Limb (tissue), 2 donors: Measurements from ENCODE around the gene BRAT1.

Experiments used
- DNase-seq, 2 donors: peaks; one replicate each; pipeline ENCODE4 v3.0.0-alpha.2; 2016; ENCODE audit errors: extremely low spot score in 2 of 2

BRAT1 gene

DNA sequence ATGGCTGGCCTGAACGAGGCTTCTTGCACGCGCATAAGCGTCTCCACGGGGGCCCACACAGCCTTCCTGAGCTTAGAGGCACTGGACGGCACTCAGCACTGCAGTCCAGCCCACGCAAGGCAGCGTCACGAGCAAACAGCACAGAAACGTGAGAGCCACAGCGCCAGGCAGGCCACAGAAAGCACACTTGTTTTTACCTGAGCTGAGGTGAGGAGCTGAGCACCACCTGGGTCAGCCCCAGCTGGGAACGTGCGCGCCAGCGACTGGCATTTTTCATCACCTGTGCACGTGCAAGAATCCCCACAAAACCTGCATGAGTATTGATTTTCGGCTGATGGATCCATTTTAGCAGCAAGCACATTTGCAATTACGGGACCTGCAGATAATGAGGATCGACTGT lies 30.1 kb upstream of the BRAT1 start:
- DNase-seq, result no peak

DNA sequence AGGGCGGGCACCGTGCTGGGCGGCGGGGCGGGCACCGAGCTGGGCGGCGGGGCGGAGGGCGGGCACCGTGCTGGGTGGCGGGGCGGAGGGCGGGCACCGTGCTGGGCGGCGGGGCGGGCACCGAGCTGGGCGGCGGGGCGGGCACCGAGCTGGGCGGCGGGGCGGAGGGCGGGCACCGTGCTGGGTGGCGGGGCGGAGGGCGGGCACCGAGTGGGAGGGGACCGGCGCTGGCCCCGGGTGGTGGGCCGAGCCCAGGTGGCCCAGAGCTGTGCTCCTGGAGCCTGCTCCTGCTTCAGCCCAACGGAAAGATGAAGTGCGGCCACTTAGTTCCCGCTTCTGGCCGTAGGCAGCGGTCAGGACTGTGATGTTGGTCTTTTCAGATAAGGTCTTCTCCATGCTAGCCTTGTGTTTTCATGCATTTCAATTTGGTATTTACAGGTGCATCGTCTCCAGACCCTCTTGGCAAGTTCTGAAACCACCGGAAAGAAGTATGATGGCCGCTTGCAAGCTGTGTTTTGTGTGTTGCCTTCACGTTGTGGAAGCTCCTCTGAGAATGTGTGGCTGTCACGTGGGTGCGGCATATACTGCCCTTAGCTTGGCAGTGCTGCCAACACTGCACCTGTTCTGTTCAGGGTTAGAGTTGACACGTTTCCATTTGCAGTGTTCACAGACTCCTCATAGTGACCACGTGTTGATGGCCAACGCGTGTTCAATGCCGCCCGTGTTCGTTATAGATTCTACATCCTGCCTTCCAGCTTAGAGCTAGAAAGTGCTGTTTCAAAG lies 28.7 kb upstream of the BRAT1 start:
- DNase-seq, result no peak

DNA sequence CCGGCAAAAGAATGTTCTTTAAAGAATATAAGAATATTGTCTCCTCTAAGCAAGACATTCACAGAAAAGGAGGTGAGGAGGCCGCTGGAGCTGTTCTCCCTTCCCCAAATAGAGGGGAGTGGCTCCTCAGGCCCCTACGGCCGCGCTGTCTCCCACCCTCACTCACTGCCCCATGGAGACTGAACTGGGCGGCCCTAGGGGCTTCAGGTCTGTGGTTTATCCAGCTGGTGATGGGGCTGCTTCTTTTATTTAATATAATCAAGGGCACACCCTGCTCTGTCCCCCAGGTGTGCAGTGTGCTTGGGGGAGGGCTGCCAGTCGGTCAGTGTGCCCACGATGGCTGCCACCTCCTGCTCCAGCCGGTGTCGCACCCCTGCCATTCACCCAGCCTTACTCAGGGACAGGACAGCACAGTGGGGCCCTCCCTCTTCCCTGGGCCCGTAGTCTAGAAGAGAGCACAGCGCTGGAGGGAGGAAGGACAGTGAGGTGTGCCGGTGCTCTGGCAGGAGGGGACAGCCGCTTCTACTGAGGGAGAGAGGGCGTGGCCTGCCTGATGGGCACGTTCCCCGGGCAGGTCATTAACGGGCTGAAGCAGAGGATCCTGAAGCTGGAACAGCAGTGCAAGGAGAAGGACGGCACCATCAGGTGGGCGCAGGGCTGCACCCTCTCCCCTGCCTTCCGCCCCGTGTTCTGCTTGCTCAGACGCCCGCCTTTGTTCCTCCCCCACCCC lies 26.8 kb upstream of the BRAT1 start:
- no peak for DNase-seq

DNA sequence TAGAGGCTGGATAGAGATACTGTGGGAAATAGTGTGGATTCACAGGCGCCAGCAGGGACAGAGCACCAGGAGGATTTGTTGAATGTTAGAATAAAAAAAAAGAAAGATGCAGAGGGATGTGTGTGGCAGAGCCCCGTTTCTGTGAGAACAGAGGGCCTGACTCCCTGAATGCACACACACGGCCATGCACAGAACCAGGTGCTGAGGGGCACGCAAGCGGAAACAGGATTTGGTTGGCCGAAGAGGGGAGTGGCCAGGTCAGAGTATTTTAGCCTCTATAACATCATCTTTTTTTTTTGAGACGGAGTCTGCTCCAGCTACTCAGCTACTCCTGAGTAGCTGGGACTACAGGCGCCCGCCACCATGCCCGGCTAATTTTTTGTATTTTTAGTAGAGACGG lies 25.3 kb upstream of the BRAT1 start:
- no peak for DNase-seq

DNA sequence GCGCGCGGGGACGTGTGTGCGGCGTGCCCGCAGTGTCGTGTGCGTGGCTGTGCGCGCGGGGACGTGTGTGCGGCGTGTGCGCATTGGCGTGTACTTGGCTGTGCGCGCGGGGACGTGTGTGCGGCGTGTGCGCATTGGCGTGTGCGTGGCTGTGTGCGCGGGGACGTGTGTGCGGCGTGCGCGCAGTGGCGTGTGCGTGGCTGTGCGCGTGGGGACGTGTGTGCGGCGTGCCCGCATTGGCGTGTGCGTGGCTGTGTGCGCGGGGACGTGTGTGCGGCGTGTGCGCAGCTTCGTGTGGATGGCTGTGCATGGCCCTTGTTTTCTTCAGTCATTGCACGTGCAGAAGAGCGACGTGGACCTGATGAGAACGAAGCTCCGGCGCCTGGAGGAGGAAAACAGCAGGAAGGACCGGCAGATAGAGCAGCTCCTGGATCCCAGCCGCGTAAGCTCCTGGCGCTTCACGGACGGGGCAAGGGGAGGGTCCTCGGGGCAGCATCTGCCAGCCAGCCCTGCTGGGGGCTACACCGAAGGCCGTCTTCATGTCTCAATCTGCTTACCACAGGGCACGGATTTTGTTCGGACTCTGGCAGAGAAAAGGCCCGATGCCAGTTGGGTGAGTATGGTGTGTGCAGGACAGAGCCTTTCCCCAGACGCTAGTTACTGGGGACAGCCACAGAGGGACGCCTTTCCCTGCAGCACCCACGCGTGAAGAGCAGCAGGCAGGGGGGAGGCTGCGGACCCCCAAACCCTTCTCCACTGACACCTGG lies 22.8 kb upstream of the BRAT1 start:
- DNase-seq, result no peak

DNA sequence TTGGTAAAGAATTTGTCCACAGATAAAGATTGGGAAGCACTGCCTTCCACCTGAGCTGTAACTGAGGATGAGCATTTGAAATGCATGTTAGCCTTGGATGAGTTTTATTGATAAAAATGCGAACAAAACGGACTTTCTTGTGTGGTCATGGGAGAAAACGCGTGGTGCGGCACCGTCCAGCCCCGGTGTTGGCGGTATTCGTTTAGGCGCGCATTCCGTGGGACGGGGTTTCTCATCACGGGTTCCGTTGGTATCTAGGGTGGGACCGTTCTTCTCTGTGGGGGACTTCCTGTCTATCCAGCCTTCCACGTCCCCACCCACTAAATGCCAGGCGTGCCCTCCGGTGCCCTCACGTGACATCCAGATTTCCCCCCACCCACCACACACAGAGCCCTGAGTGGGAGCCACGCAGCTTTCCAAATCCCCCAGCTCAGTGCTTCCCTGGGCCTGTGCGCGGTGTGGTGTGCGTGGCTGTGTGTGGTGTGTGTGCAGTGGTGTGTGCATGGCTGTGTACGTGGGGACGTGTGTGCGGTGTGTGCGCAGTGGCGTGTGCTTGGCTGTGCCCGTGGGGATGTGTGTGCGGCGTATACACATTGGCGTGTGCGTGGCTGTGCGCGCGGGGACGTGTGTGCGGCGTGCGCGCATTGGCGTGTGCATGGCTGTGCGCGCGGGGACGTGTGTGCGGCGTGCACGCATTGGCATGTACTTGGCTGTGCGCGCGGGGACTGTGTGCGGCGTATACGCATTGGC lies 21.6 kb upstream of the BRAT1 start:
- DNase-seq, result no peak

DNA sequence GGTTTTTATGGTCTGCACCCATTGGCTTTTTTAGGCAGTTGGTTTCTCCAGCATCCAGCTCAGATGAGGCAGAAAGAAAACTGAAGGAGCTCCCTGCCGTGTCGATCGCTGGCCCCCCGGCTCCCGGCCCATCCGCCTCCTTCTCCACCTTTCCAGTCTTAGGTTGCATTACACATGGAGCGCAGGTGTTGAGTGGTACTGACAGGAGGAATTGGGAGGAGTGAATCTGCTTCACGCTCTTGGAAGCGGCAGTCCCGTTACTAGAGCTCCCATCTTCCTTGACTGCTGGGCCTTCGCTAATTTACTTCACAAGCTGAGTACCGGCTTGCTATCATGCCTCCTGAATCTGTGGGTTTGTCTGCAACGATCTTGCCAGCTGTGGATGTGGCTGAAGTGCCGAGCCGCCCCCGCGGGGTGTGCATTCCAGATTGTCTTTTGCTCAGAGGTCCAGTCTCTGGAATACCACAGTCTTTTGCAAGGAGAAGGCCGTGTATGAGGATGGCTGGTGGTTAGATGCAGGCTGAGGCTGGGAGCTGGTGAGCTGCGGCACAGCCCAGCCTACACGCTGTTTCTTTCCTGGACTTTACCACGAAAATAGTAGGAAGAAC lies 20.5 kb upstream of the BRAT1 start:
- DNase-seq, result no peak

DNA sequence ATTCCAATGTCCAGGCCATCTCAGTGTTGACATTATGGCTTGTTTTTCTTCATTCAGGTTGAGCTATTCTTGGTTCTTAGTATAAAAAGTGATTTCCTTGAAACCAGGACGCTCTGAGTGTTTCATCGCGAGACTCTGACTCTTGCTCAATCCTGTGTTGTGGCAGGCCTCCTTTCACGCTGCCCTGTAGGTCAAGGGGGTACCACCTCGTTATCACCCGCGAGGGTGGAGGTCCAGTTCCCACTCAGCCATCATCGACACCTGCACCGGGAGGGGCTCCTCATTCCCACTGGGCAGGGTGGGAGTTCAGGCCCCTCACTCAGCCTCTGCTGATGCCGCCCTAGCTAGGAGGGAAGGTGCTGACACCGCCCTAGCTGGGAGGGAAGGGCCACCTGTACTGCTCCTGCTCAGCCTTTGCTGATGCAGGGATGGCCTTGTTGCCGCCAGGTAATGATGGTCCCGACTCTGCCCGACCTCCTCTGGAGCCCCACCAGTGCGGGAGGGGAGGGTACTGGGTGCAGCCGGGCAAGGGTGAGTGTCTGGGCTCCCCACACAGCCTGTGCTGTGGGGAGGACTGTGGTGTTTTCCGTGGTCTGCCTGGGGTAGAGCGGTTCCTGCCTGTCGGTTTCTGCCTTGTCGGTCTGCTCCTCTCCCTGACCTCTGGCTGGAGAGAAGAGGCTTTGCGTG lies 19.9 kb upstream of the BRAT1 start:
- DNase-seq, result no peak

DNA sequence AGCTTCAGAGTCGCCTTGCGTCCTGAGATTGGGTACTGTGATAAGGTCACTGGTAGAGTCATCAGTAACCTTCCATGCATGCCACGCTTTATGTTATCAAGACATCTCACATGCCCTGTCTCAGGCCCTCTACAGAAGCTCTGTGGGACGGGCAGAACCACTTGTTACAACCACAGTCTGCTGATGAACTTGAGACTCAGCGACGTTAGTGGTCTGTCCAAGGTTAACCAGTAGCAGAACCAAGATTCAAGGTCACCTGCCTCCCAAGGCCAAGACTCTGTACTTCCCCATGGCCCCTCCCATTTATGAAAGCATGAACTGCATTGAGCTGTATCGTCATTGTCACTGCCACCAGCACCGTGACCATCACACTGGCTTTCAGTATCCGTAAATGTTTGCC lies 18.4 kb upstream of the BRAT1 start:
- no peak for DNase-seq

DNA sequence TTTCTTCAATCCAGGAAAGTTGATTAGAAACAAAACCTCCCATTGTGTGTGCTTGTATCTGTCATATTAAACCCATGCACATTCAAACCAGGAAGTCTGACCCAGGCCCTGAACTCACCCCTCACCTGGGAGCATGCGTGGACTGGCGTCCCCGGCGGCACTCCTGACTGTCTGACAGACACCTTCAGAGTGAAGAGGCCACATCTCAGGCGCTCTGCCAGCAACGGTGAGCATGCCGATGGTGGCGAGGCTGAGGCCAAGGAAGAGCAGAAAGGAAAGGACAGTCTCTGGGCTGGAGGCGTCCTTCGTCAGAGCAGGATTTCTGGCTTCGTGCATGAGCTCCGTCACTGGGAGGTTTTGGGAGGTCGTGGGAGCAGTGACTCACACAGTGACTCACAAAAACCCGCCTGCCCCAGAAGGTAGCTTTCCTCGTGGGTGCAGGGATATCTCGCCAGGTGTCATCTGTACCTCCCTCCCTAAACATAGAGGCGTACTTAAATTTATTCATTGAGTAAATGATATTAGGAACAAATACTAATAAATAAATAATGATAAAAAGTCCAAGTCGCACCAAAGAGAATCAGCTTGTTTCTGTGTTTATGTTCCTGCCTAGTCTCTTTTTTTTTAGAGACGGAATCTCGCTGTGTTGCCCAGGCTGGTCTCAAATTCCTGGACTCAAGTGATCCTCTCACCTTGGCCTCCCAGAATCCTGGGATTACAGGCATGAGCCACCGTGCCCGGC lies 16.9 kb upstream of the BRAT1 start:
- DNase-seq, result no peak

DNA sequence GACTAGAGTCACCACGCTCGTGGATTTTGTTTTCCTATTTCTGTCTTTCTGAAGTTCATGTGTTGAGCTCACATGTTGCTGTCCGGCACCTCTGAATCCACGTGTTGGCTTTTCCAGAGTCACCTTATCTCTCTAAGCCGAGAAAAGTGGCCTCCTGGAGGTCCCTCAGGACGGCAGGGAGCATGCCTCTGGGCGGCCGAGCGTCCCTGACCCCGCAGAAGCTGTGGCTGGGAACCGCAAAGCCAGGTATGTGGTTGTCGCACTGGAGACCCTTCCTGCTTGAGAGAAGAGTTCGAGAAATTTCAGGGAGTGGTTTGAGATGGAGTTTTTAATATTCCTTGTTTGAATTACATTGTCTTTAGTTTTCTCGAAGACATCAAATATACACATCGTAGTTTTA lies 16.1 kb upstream of the BRAT1 start:
- no peak for DNase-seq

DNA sequence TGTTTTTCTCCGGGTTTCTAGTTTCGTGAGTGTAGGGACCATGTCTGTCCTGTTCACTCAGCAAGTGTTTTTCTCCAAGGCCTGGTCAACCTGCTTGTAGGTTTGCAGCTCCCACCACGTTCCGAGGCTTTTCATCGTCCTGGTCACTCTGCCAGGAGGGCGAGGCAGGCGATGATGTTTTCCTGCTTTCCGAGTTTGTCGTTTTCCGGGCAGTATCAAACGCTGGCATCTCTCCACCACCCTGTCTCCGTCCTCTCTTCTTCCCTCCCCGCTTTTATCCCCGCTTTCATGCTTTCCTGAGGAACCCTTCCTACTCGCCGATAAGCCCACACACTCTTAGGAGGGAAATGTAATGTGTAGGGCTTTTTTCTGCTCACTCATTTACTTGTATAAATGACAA lies 14.7 kb upstream of the BRAT1 start:
- no peak for DNase-seq

DNA sequence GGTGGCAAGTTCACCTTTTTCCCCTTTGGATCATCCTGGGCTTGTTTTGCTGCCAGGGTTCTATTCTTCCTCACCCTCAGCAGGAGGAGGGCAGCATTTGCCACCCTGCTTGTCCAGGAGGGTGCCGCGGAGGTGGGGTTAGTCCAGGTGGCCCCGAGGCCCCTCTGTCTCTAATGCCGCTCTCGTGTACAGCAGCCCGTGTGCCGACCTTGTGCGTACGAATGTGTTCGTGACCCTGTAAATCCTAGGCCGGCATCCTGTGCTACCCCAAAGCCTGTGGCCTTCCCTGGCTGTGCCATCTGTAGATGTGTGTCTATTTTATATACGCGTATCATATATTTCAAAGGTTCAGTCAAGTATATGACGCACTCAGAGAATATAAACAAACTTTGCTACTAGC lies 14.1 kb upstream of the BRAT1 start:
- DNase-seq, result no peak

DNA sequence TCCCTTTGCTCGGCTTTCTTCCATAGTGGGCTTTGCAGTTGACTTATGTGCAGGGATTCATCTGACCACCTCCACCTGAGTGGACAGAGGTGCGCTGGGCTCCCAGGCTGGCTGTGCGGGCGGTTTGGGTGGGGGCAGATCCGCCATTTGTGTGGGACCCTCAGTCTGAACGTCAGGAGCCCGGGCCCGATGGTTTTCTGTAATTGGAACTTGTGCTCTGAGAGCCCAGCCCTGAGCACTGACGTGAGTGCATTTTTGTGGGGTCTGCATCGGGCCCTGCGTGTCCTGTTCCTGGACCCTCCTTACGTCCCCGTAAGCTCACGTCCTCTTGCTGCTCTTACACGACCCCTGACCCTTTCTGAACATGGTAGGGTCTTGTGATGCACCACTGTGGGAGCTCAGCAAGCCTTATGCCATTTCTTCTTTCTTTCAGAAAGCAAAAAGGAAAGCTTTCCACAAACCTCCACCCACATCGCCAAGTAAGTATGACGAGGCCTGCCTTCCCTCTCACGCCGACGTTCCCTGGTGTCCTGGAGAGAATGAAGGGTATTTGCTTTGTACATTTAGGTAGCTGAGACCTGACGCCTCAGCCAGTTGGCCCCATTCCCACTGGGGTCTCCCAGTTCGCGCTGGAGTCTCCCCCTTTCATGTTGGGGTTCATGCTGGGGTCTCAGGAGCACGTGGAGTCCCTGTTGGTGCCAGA lies 13.3 kb upstream of the BRAT1 start:
- DNase-seq, result no peak

DNA sequence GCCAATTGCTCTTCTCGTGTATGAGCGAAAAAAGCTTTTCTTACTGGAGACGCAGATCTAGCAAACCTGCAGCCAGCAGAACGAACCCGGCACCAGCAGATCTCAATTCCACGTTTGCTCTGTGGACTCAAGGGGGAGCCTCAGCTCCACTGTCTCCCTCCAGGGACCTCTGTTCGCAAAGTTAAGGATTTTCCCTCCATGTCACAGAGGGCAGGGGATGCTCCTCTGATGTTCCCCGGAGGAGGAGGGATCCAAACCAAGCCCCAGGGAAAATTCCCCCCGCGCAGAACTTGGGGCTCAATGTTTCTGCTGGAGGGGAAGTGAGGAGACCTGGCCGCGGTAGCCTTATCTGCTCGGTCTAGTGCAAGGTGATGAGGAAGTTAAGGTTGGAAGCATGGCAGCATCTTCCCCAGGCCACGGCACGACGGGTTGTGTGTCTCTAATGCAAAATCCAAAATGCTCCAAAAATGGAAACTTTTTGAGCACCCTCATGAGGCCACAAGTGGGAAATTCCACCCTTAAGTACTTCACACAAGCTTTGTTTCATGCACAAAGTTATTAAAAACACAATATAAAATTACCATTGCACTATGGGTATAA lies 12.5 kb upstream of the BRAT1 start:
- peak; percentile 57 to 58 for DNase-seq

DNA sequence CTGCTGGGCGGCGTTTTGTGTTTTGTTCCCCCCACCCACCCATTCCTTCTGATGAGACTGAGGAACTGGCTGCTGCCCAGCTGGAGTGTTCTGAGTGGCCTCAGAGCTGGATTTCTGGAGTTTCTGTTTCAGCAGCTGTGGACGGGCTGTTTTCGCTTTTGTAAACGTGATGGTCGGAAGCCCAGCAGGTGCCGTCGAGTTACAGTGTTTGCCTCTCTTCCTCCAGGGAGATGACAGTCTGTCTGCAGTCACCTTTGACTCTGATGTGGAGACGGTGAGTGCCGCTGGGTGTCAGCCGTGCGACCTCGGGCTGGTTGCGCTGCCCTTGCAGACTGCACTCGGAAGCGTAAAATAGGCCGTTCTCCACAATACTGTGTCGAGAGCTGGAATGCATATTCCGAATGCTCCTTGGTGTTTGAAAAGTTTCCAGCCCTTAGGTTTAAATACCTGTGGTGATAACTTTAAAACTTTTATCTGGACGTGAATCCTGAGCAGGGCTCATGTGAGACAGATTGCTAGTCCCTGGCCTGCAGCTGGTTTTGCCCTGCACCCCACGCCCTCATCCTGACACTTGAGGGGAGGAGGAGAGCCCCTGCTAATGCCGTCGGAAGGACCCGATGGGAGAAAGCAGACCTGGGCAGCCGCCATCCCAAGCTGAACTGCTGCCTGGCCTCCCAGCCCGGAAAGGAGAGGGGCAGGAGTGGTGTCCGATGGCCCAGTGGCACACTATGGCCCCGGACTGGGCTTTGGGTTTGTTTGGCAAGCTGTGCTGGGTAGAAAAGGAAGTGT lies 11.8 kb upstream of the BRAT1 start:
- no peak for DNase-seq

DNA sequence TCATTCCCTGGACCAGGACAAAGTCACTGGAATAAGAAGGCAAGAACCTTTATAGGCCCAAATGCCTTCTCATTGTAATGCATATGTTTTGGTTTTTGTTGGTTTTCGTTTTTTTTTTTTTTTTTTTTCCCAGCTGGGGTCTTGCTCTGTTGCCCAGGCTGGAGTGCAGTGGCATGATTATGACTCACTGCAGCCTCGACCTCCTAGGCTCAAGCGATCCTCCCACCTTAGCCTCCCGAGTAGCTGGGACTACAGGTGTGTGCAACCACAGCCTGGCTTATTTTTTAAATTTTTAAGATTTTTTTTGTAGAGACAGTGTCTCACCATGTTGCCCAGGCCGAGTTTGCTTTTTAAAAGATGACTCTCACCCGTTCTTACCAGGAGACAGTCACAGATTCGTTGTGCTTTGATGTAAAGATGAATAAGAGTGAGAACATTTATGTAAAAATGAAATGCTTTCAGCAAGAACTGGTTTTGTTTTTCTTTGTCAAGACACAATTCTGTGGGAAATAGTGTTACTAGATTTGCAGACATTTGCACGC lies 11.1 kb upstream of the BRAT1 start:
- DNase-seq, result no peak
